Transverse colon (tissue), 4 donors: ENCODE measurements around the gene BRSK1. TPM values are rescaled to one million over a fixed set of nuclear protein-coding genes. Genes with fewer than 3 reads are reported as not detected.

Source experiments
- DNase-seq: peaks from one replicate; pipeline ENCODE4 v3.0.0-alpha.2; 2019
- H3K27ac ChIP-seq, 4 donors: fragments of 200-600 bp; sonication (generic); 2 replicates each; pipeline ENCODE4 v1.5.1; 2016 to 2018; ENCODE audit warnings: inconsistent platforms in 4 of 4
- H3K27me3 ChIP-seq: fragments of 200-600 bp; sonication (generic); 2 replicates; pipeline ENCODE4 v1.5.1; 2017; ENCODE audit warnings: inconsistent platforms
- H3K36me3 ChIP-seq, 4 donors: fragments of 200-600 bp; sonication (generic); 2 replicates each; pipeline ENCODE4 v1.5.1; 2017 to 2019; ENCODE audit warnings: inconsistent platforms in 4 of 4
- H3K4me1 ChIP-seq, 4 donors: fragments of 200-600 bp; sonication (generic); 2 replicates each; pipeline ENCODE4 v1.5.1; 2017 to 2020; ENCODE audit warnings: inconsistent platforms in 4 of 4
- H3K4me3 ChIP-seq, 4 donors: fragments of 200-600 bp; sonication (generic); 1 replicate in 1 of 4; 2 replicates in 3 of 4; pipeline versions ENCODE4 v1.5.1 to v1.6.1; 2017 to 2019; ENCODE audit warnings: inconsistent platforms in 4 of 4
- H3K9me3 ChIP-seq, 2 donors: fragments of 200-600 bp; sonication (generic); 2 replicates each; pipeline ENCODE4 v1.5.1; 2017 to 2019; ENCODE audit warnings: inconsistent platforms in 2 of 2
- CTCF ChIP-seq, 5 experiments: fragments of 200-600 bp in 3 of 5; fragments of 450-650 bp in 2 of 5; sonication (generic) in 3 of 5; IDR thresholded peaks; 1 replicate in 2 of 5; 2 replicates in 3 of 5; pipeline ENCODE4 v1.5.1; 2016 to 2017; ENCODE audit warnings: antibody characterized with exemption in 5 of 5, inconsistent platforms in 3 of 5, mild to moderate bottlenecking in 2 of 5, moderate library complexity in 1 of 5
- EP300 ChIP-seq: sonication (generic); formaldehyde crosslinking; IDR thresholded peaks from one replicate; pipeline ENCODE4 v1.6.1; 2017; ENCODE audit warnings: antibody characterized with exemption, low read depth
- POLR2A ChIP-seq: fragments of 450-650 bp; IDR thresholded peaks from one replicate; pipeline ENCODE4 v1.6.1; 2016; ENCODE audit warnings: antibody characterized with exemption, mild to moderate bottlenecking, moderate library complexity
- POLR2AphosphoS5 ChIP-seq, 3 donors: sonication (generic); formaldehyde crosslinking; IDR thresholded peaks; one replicate each; pipeline ENCODE4 v1.6.1; 2016; ENCODE audit warnings: antibody characterized with exemption in 3 of 3
- WGBS, 2 donors: methylation state at CpG; one replicate each; pipeline ENCODE4 v1.1.5; 2018; ENCODE audit warnings: low coverage in 1 of 2; 5-methylcytosine and 5-hydroxymethylcytosine counted together
- in situ Hi-C, 4 donors: fragments of 200-750 bp; cut with MboI; loops; one replicate each; pipeline versions ENCODE4 v1.15.0 to v1.15.1; 2017; ENCODE audit warnings: low sequenced_read_pairs in 3 of 4, low pct_ligation_motif_present in 1 of 4, low pct_unique_long_range_greater_than_20kb in 1 of 4
- intact Hi-C: fragments of 100-400 bp; cut with DNase I; formaldehyde crosslinking; loops from one replicate; pipeline ENCODE4 v1.15.1; 2023; ENCODE audit warnings: low total_unique reads
- total RNA-seq, 4 donors: library from RNA; depleted of rRNA; stranded (reverse); fragments of >200 nt; gene quantifications; one replicate each; pipeline ENCODE4 v1.1.0, GENCODE V29; 2016

BRSK1 gene
- total RNA-seq, 4 donors from 2014 or later, result 1.4 to 17.6 (median 4.7) TPM

GRCh38 chr19:55262359-55262758 is 21.4 kb upstream of the BRSK1 start:
- in situ Hi-C loops (no loop called here), intact Hi-C loops (no loop called here)
- H3K4me1 ChIP-seq, result peaks cover 7 to 14% (median 12%) of the 10 kb centered on the region in 4 donors
- whole genome bisulfite sequencing, 2 donors, result 87 to 94% methylated on average over 3 to 9 of the region's 9 CpGs
- DNase-seq, result no peak
- TF ChIP-seq EP300, result no peak
- TF ChIP-seq POLR2A, result no peak
- no peak for TF ChIP-seq POLR2AphosphoS5 (IDR thresholded peaks at IDR 0.05)
- no peaks in the 10 kb centered on the region for H3K27me3 ChIP-seq
- H3K9me3 ChIP-seq, result no peaks in the 10 kb centered on the region
- H3K4me3 ChIP-seq, result no peak overlapping the region
- no peak overlapping the region for H3K27ac ChIP-seq
- no peaks in the 10 kb centered on the region for H3K36me3 ChIP-seq

GRCh38 chr19:55264531-55264930 is 19.3 kb upstream of the BRSK1 start:
- intact Hi-C loops (no loop called here), in situ Hi-C loops (no loop called here)
- Histone ChIP-seq H3K27me3 (no peaks in the 10 kb centered on the region), H3K9me3 (no peaks in the 10 kb centered on the region), H3K4me1 (peaks cover 6 to 7% (median 6%) of the 10 kb centered on the region in 4 donors), H3K4me3 (no peak overlapping the region), H3K27ac (no peak overlapping the region), H3K36me3 (no peaks in the 10 kb centered on the region)
- no peak for DNase-seq
- WGBS, 2 donors, result 74 to 91% methylated on average over 3 to 5 of the region's 5 CpGs
- TF ChIP-seq CTCF (IDR thresholded peaks at IDR 0.05) (no peak), POLR2A (no peak)

GRCh38 chr19:55265173-55265572 is 18.6 kb upstream of the BRSK1 start:
- H3K27ac ChIP-seq, result no peak overlapping the region
- WGBS, 2 donors, result 20 to 94% methylated on average over 1 to 16 of the region's 16 CpGs
- no peaks in the 10 kb centered on the region for H3K9me3 ChIP-seq
- peaks cover 0 to under 1% (median under 1%) of the 10 kb centered on the region in 4 donors for H3K4me1 ChIP-seq
- no peak overlapping the region for H3K4me3 ChIP-seq
- in situ Hi-C loops (no loop called here), intact Hi-C loops (no loop called here)
- no peaks in the 10 kb centered on the region for H3K27me3 ChIP-seq
- TF ChIP-seq CTCF (IDR thresholded peaks at IDR 0.05) (no peak), EP300 (no peak), POLR2AphosphoS5 (IDR thresholded peaks at IDR 0.05) (no peak), POLR2A (no peak)
- no peak for DNase-seq
- H3K36me3 ChIP-seq, result no peaks in the 10 kb centered on the region

- Histone ChIP-seq H3K4me1 (no peaks in the 10 kb centered on the region), H3K36me3 (no peaks in the 10 kb centered on the region), H3K9me3 (no peaks in the 10 kb centered on the region), H3K4me3 (no peak overlapping the region), H3K27ac (no peak overlapping the region), H3K27me3 (no peaks in the 10 kb centered on the region)
- intact Hi-C loops (no loop called here), in situ Hi-C loops (no loop called here)
- 80 to 89% methylated on average over 1 to 12 of the region's 12 CpGs for WGBS, 2 donors
- TF ChIP-seq POLR2A (no peak), EP300 (no peak), POLR2AphosphoS5 (IDR thresholded peaks at IDR 0.05) (no peak), CTCF (IDR thresholded peaks at IDR 0.05) (no peak)
- DNase-seq, result no peak
Observed at GRCh38 chr19:55265723-55266386, 17.9 kb upstream of the BRSK1 start.

GRCh38 chr19:55266404-55266803 is 17.4 kb upstream of the BRSK1 start:
- Histone ChIP-seq H3K27me3 (no peaks in the 10 kb centered on the region), H3K27ac (no peak overlapping the region), H3K9me3 (no peaks in the 10 kb centered on the region), H3K4me1 (no peaks in the 10 kb centered on the region), H3K4me3 (no peak overlapping the region), H3K36me3 (no peaks in the 10 kb centered on the region)
- intact Hi-C loops, result no loop called here
- 97 to 98% methylated on average over 3 of the region's 3 CpGs for WGBS, 2 donors
- TF ChIP-seq EP300 (no peak), POLR2A (no peak), CTCF (IDR thresholded peaks at IDR 0.05) (no peak), POLR2AphosphoS5 (IDR thresholded peaks at IDR 0.05) (no peak)
- DNase-seq, result no peak
- in situ Hi-C loops, result no loop called here
